RWPE2 (cell line): Measurements from ENCODE around the gene ETAA1.
A peak's percentile ranks its signal among the peaks of the same experiment; 100 is the strongest.

ENCODE experiments used
- ATAC-seq: fragments of 200-7000 bp; cut with Tn5 transposase; 3 replicates; pipeline ENCODE4 v1.9.1; 2021; ENCODE audit warnings: low read depth
- DNase-seq: peaks from one replicate; pipeline ENCODE4 v3.0.0-alpha.2; 2020; ENCODE audit warnings: low spot score
- H3K27ac ChIP-seq: fragments of 450-650 bp; 2 replicates; pipeline ENCODE4 v1.5.1; 2017; ENCODE audit warnings: mild to moderate bottlenecking; ENCODE audit not compliant: poor library complexity, severe bottlenecking
- H3K27me3 ChIP-seq: fragments of 250-450 bp; sonication (Bioruptor Pico); 2 replicates; pipeline ENCODE4 v1.5.1; 2021; ENCODE audit warnings: mild to moderate bottlenecking, moderate library complexity; ENCODE audit not compliant: insufficient read depth, poor library complexity, severe bottlenecking
- H3K36me3 ChIP-seq: fragments of 250-450 bp; sonication (Bioruptor Pico); 2 replicates; pipeline ENCODE4 v1.5.1; 2020; ENCODE audit warnings: low read depth, mild to moderate bottlenecking, moderate library complexity
- H3K4me1 ChIP-seq: fragments of 250-450 bp; sonication (Bioruptor Pico); 2 replicates; pipeline ENCODE4 v1.5.1; 2021; ENCODE audit warnings: mild to moderate bottlenecking, moderate library complexity; ENCODE audit not compliant: insufficient read depth, poor library complexity, severe bottlenecking
- H3K4me3 ChIP-seq: fragments of 250-450 bp; sonication (Bioruptor Pico); 2 replicates; pipeline ENCODE4 v1.5.1; 2021; ENCODE audit warnings: mild to moderate bottlenecking, moderate library complexity; ENCODE audit not compliant: severe bottlenecking
- H3K9me3 ChIP-seq: fragments of 250-450 bp; sonication (Bioruptor Pico); 2 replicates; pipeline ENCODE4 v1.5.1; 2021; ENCODE audit warnings: mild to moderate bottlenecking, moderate library complexity; ENCODE audit not compliant: severe bottlenecking
- TF ChIP-seq, protein P1 (sequence below): fragments of 450-650 bp; IDR thresholded peaks from one replicate; pipeline ENCODE4 v1.5.1; 2017; ENCODE audit warnings: mild to moderate bottlenecking, moderate library complexity; ENCODE audit not compliant: poor library complexity, severe bottlenecking

The ETAA1 gene

GRCh38 chr2:67455219-67456142 lies 58.3 kb downstream of the ETAA1 start:
- no peaks in the 10 kb centered on the region for H3K9me3 ChIP-seq
- H3K27ac ChIP-seq: peak overlapping the region; percentile 17
- H3K4me1 ChIP-seq: peaks cover 51% of the 10 kb centered on the region
- H3K27me3 ChIP-seq: no peaks in the 10 kb centered on the region
- DNase-seq: no peak
- 0 out of 3 replicates have a peak, but pooled peaks have one; percentile 22 for ATAC-seq
- TF ChIP-seq, protein P1, sequence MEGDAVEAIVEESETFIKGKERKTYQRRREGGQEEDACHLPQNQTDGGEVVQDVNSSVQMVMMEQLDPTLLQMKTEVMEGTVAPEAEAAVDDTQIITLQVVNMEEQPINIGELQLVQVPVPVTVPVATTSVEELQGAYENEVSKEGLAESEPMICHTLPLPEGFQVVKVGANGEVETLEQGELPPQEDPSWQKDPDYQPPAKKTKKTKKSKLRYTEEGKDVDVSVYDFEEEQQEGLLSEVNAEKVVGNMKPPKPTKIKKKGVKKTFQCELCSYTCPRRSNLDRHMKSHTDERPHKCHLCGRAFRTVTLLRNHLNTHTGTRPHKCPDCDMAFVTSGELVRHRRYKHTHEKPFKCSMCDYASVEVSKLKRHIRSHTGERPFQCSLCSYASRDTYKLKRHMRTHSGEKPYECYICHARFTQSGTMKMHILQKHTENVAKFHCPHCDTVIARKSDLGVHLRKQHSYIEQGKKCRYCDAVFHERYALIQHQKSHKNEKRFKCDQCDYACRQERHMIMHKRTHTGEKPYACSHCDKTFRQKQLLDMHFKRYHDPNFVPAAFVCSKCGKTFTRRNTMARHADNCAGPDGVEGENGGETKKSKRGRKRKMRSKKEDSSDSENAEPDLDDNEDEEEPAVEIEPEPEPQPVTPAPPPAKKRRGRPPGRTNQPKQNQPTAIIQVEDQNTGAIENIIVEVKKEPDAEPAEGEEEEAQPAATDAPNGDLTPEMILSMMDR: no peak
- H3K4me3 ChIP-seq: no peak overlapping the region
- no peaks in the 10 kb centered on the region for H3K36me3 ChIP-seq

- no peak for ATAC-seq
- Histone ChIP-seq H3K36me3 (no peaks in the 10 kb centered on the region), H3K4me3 (no peak overlapping the region), H3K27ac (no peak overlapping the region), H3K27me3 (no peaks in the 10 kb centered on the region), H3K9me3 (no peaks in the 10 kb centered on the region), H3K4me1 (peaks cover 43% of the 10 kb centered on the region)
- TF ChIP-seq, protein P1: no peak
- DNase-seq: no peak
These were observed 59.3 kb downstream of the ETAA1 start for GRCh38 chr2:67456428-67456827.

- H3K36me3 ChIP-seq: no peaks in the 10 kb centered on the region
- H3K4me1 ChIP-seq: peaks cover 42% of the 10 kb centered on the region
- no peak overlapping the region for H3K27ac ChIP-seq
- no peaks in the 10 kb centered on the region for H3K27me3 ChIP-seq
- DNase-seq (no peak), ATAC-seq (no peak)
- H3K9me3 ChIP-seq: no peaks in the 10 kb centered on the region
- TF ChIP-seq, protein P1: no peak
- no peak overlapping the region for H3K4me3 ChIP-seq
These were observed 60.6 kb downstream of the ETAA1 start for GRCh38 chr2:67457699-67458098.

- no peak for DNase-seq
- Histone ChIP-seq H3K4me1 (peaks cover 51% of the 10 kb centered on the region), H3K4me3 (no peak overlapping the region), H3K27ac (no peak overlapping the region), H3K36me3 (no peaks in the 10 kb centered on the region), H3K27me3 (no peaks in the 10 kb centered on the region), H3K9me3 (no peaks in the 10 kb centered on the region)
- no peak for ATAC-seq
- TF ChIP-seq, protein P1: no peak
These were observed 62.6 kb downstream of the ETAA1 start for GRCh38 chr2:67459761-67460160.
